BLaER1 (cell line): ENCODE results near the gene LILRB2.
"Not testable (repeated sequence)": the region's sequence is repeated elsewhere in the genome, so short reads cannot be mapped to it uniquely, and the experiment has no call there.

Experiments
- H3K27ac ChIP-seq: shearing (Covaris generic); formaldehyde crosslinking; 2 replicates; pipeline ENCODE4 v1.8.1; 2022
- H3K27me3 ChIP-seq: shearing (Covaris generic); formaldehyde crosslinking; 2 replicates; pipeline ENCODE4 v1.8.1; 2022
- H3K36me3 ChIP-seq: shearing (Covaris generic); formaldehyde crosslinking; 2 replicates; pipeline ENCODE4 v1.8.1; 2022
- H3K4me1 ChIP-seq: shearing (Covaris generic); formaldehyde crosslinking; 2 replicates; pipeline ENCODE4 v1.8.1; 2022
- H3K4me2 ChIP-seq: shearing (Covaris generic); formaldehyde crosslinking; 2 replicates; pipeline ENCODE4 v1.8.1; 2022
- H3K4me3 ChIP-seq: shearing (Covaris generic); formaldehyde crosslinking; 2 replicates; pipeline ENCODE4 v1.8.1; 2022
- H3K9ac ChIP-seq: shearing (Covaris generic); formaldehyde crosslinking; 2 replicates; pipeline ENCODE4 v1.8.1; 2022
- H3K9me3 ChIP-seq: shearing (Covaris generic); formaldehyde crosslinking; 2 replicates; pipeline ENCODE4 v1.8.1; 2022
- H4K20me1 ChIP-seq: shearing (Covaris generic); formaldehyde crosslinking; 2 replicates; pipeline ENCODE4 v1.8.1; 2022
- Cebpa-rat ChIP-seq: shearing (Covaris generic); IDR thresholded peaks from 2 replicates; pipeline ENCODE4 v1.8.1; 2022

LILRB2 gene

GRCh38 chr19:54281007-54281728 lies at the start of gene LILRB2:
Gene LILRB2 (minus strand): TSS chr19:54281110. CDS start chr19:54280496, 614 bp downstream.
- H3K9ac ChIP-seq, result peak within 1 kb of the TSS; percentile 86
- TF ChIP-seq Cebpa-rat, result no peak
- no peaks in the 10 kb centered on the region for H3K9me3 ChIP-seq
- peaks cover 88% of the 10 kb centered on the region for H3K4me1 ChIP-seq
- peak within 1 kb of the TSS; percentile 99 for H3K27ac ChIP-seq
- H4K20me1 ChIP-seq, result no peaks in the 10 kb centered on the region
- H3K36me3 ChIP-seq, result no peaks in the 10 kb centered on the region
- peak within 1 kb of the TSS; percentile 80 for H3K4me2 ChIP-seq
- no peaks in the 10 kb centered on the region for H3K27me3 ChIP-seq
- peak within 1 kb of the TSS; percentile 62 for H3K4me3 ChIP-seq

- TF ChIP-seq Cebpa-rat, result no peak
- Histone ChIP-seq H3K27me3 (no peaks in the 10 kb centered on the region), H3K4me2 (peak overlapping the region; percentile 30), H3K36me3 (no peaks in the 10 kb centered on the region), H3K4me1 (peaks cover 80% of the 10 kb centered on the region), H3K27ac (no peak overlapping the region), H3K4me3 (no peak overlapping the region), H4K20me1 (no peaks in the 10 kb centered on the region), H3K9ac (no peak overlapping the region), H3K9me3 (peaks cover 17% of the 10 kb centered on the region; the same call in 1 of the 2 replicates)
Observed at GRCh38 chr19:54329476-54330165, 48.7 kb upstream of the LILRB2 start.

GRCh38 chr19:54328781-54329180 lies 47.9 kb upstream of the LILRB2 start:
- H3K4me3 ChIP-seq, H4K20me1 ChIP-seq, H3K27me3 ChIP-seq, H3K36me3 ChIP-seq, H3K27ac ChIP-seq, H3K9ac ChIP-seq: not testable (repeated sequence)
- Histone ChIP-seq H3K9me3 (peaks cover 17% of the 10 kb centered on the region; the same call in 1 of the 2 replicates), H3K4me2 (peak overlapping the region; percentile 30), H3K4me1 (peaks cover 72% of the 10 kb centered on the region)

GRCh38 chr19:54325631-54326030 lies 44.7 kb upstream of the LILRB2 start:
- Histone ChIP-seq H3K27ac (peak overlapping the region; percentile 44), H3K36me3 (no peaks in the 10 kb centered on the region), H3K4me1 (peaks cover 45% of the 10 kb centered on the region), H3K4me2 (peak overlapping the region; percentile 37), H3K27me3 (no peaks in the 10 kb centered on the region), H3K4me3 (no peak overlapping the region), H3K9me3 (peaks cover 34% of the 10 kb centered on the region), H3K9ac (no peak overlapping the region), H4K20me1 (no peaks in the 10 kb centered on the region)
- TF ChIP-seq Cebpa-rat, result no peak

DNA sequence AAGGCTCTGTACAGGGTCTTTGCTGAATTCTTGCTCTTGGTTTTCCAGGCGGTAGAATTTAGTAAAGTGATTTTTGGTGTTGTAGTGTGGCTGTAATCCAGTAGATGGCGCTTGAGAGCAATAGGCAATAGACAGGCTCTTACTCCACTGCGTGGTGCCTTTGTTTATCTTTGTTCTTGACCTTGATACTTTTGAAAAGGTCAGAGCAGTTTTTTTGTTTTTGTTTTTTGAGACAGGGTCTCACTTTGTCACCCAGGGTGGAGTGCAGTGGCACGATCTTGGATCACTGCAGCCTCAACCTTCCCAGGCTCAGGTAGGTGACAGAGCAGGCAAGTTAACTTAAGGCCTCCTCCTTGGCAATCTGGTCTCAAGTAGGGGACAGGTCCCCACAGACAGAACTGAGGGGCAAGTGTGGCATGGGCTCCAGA lies 44.3 kb upstream of the LILRB2 start:
- Histone ChIP-seq H3K27ac (peak overlapping the region; percentile 44), H3K27me3 (no peaks in the 10 kb centered on the region), H3K4me2 (peak overlapping the region; percentile 37)

GRCh38 chr19:54324071-54324470 lies 43.2 kb upstream of the LILRB2 start:
- no peak for TF ChIP-seq Cebpa-rat
- no peaks in the 10 kb centered on the region for H4K20me1 ChIP-seq
- H3K9me3 ChIP-seq, result peaks cover 33% of the 10 kb centered on the region
- H3K36me3 ChIP-seq, result no peaks in the 10 kb centered on the region
- no peak overlapping the region for H3K4me2 ChIP-seq
- H3K4me1 ChIP-seq, result peaks cover 37% of the 10 kb centered on the region
- H3K4me3 ChIP-seq, result no peak overlapping the region
- no peak overlapping the region for H3K27ac ChIP-seq
- no peaks in the 10 kb centered on the region for H3K27me3 ChIP-seq
- no peak overlapping the region for H3K9ac ChIP-seq

More for the DNA sequence above, 44.3 kb upstream of the LILRB2 start:
- TF ChIP-seq Cebpa-rat, result no peak
- H3K9me3 ChIP-seq, result peaks cover 34% of the 10 kb centered on the region
- peaks cover 45% of the 10 kb centered on the region for H3K4me1 ChIP-seq
- no peaks in the 10 kb centered on the region for H3K36me3 ChIP-seq
- no peak overlapping the region for H3K9ac ChIP-seq
- H3K4me3 ChIP-seq, result no peak overlapping the region
- H4K20me1 ChIP-seq, result no peaks in the 10 kb centered on the region

- not testable (repeated sequence) for H3K4me3 ChIP-seq, H3K27me3 ChIP-seq
Observed at GRCh38 chr19:54322934-54323333, 42.0 kb upstream of the LILRB2 start.

DNA sequence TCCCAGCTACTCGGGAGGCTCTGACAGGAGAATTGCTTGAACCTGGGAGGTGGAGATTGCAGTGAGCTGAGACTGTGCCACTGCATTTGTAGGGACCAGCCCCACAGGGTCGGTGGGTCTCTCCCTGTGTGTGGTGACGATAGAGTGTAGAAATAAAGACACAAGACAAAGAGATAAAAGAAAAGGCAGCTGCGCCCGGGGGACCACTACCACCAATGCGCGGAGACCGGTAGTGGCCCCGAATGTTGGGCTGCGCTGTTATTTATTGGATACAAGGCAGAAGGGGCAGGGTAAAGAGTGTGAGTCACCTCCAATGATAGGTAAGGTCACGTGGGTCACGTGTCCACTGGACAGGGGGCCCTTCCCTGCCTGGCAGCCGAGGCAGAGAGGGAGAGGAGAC lies 41.4 kb upstream of the LILRB2 start:
- H4K20me1 ChIP-seq, H3K27me3 ChIP-seq, H3K4me2 ChIP-seq, H3K27ac ChIP-seq, H3K4me3 ChIP-seq, H3K9ac ChIP-seq, H3K36me3 ChIP-seq: not testable (repeated sequence)
- Histone ChIP-seq H3K9me3 (peaks cover 18% of the 10 kb centered on the region), H3K4me1 (peaks cover 31% of the 10 kb centered on the region)

More at GRCh38 chr19:54322934-54323333, 42.0 kb upstream of the LILRB2 start:
- not testable (repeated sequence) for H3K9ac ChIP-seq, H3K27ac ChIP-seq, H4K20me1 ChIP-seq, H3K36me3 ChIP-seq, H3K4me2 ChIP-seq
- peaks cover 21% of the 10 kb centered on the region for H3K9me3 ChIP-seq
- peaks cover 34% of the 10 kb centered on the region for H3K4me1 ChIP-seq

GRCh38 chr19:54319892-54320670 lies 39.2 kb upstream of the LILRB2 start:
- Histone ChIP-seq H3K4me3 (no peak overlapping the region), H3K4me2 (no peak overlapping the region), H3K9me3 (peaks cover 16% of the 10 kb centered on the region), H3K27ac (no peak overlapping the region), H3K9ac (no peak overlapping the region), H3K4me1 (peaks cover 11% of the 10 kb centered on the region), H3K36me3 (no peaks in the 10 kb centered on the region), H4K20me1 (no peaks in the 10 kb centered on the region), H3K27me3 (no peaks in the 10 kb centered on the region)
- no peak for TF ChIP-seq Cebpa-rat

DNA sequence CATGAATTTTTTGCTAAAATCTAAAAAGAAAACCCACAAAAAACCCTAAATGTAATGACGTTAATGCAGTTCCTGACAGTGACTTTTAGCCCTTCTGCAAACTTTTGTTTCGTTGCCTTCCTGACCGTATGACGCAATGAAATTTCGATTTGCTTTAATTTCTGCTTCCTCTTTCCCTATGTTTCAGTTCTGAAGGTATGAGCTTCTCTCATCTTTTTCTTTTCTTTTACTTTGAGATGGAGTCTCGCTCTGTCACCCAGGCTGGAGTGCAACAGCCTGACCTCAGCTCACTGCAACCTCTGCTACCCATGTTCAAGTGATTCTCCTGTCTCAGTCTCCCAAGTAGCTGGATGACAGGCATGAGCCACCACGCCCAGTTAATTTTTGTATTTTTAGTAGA lies 38.1 kb upstream of the LILRB2 start:
- Histone ChIP-seq H3K9ac (no peak overlapping the region), H3K27me3 (no peaks in the 10 kb centered on the region), H3K36me3 (no peaks in the 10 kb centered on the region), H3K4me3 (no peak overlapping the region), H4K20me1 (no peaks in the 10 kb centered on the region), H3K4me1 (peaks cover 6% of the 10 kb centered on the region; the same call in 1 of the 2 replicates), H3K27ac (no peak overlapping the region), H3K9me3 (peaks cover 16% of the 10 kb centered on the region), H3K4me2 (no peak overlapping the region; the same call in 1 of the 2 replicates)
- TF ChIP-seq Cebpa-rat, result peak; percentile 39; the same call in 1 of the 2 replicates
